ENCODE results near the gene EGR4.

The EGR4 gene

GRCh38 chr2:73256618-73256922 lies 36.8 kb downstream of the EGR4 start:
- H3K4me3 ChIP-seq (IDR thresholded peaks at IDR 0.05; ENCODE audit: insufficient read depth, low read depth, low read length): no peak overlapping the region
- no peaks in the 10 kb centered on the region for H3K27me3 ChIP-seq (ENCODE audit: insufficient read depth, low read depth)
- H3K79me2 ChIP-seq (ENCODE audit: insufficient read depth, low read depth): no peaks in the 10 kb centered on the region
- peaks cover 11% of the 10 kb centered on the region; the same call in 1 of the 2 replicates for H3K36me3 ChIP-seq (ENCODE audit: insufficient read depth)
- no peak overlapping the region for H3K4me2 ChIP-seq
- H4K20me1 ChIP-seq (ENCODE audit: insufficient read depth): no peaks in the 10 kb centered on the region
- no peak overlapping the region for H3K9ac ChIP-seq
- H2AFZ ChIP-seq (ENCODE audit: low read depth): no peak overlapping the region
- H3K4me1 ChIP-seq (ENCODE audit: low read depth, poor library complexity, severe bottlenecking): no peaks in the 10 kb centered on the region
- no peak for TF ChIP-seq CTCF (conservative IDR thresholded peaks at IDR 0.05; ENCODE audit: low read depth, low read length)
- no peak overlapping the region for H3K27ac ChIP-seq

GRCh38 chr2:73255907-73256617 lies 37.3 kb downstream of the EGR4 start:
- Histone ChIP-seq H3K27ac (no peak overlapping the region), H4K20me1 (ENCODE audit: insufficient read depth) (no peaks in the 10 kb centered on the region), H3K36me3 (ENCODE audit: insufficient read depth) (peaks cover 11% of the 10 kb centered on the region; the same call in 1 of the 2 replicates), H2AFZ (ENCODE audit: low read depth) (no peak overlapping the region), H3K4me2 (no peak overlapping the region), H3K79me2 (ENCODE audit: insufficient read depth, low read depth) (no peaks in the 10 kb centered on the region), H3K4me1 (ENCODE audit: low read depth, poor library complexity, severe bottlenecking) (no peaks in the 10 kb centered on the region), H3K4me3 (IDR thresholded peaks at IDR 0.05; ENCODE audit: insufficient read depth, low read depth, low read length) (no peak overlapping the region), H3K9ac (no peak overlapping the region), H3K27me3 (ENCODE audit: insufficient read depth, low read depth) (no peaks in the 10 kb centered on the region)
- no peak for TF ChIP-seq CTCF (conservative IDR thresholded peaks at IDR 0.05; ENCODE audit: low read depth, low read length)

GRCh38 chr2:73255007-73255644 lies 38.2 kb downstream of the EGR4 start:
- H3K4me2 ChIP-seq: no peak overlapping the region
- H3K4me3 ChIP-seq (IDR thresholded peaks at IDR 0.05; ENCODE audit: insufficient read depth, low read depth, low read length): no peak overlapping the region
- TF ChIP-seq CTCF (conservative IDR thresholded peaks at IDR 0.05; ENCODE audit: low read depth, low read length): no peak
- H4K20me1 ChIP-seq (ENCODE audit: insufficient read depth): no peaks in the 10 kb centered on the region
- H3K79me2 ChIP-seq (ENCODE audit: insufficient read depth, low read depth): no peaks in the 10 kb centered on the region
- H3K4me1 ChIP-seq (ENCODE audit: low read depth, poor library complexity, severe bottlenecking): no peaks in the 10 kb centered on the region
- H2AFZ ChIP-seq (ENCODE audit: low read depth): no peak overlapping the region
- H3K9ac ChIP-seq: no peak overlapping the region
- no peak overlapping the region for H3K27ac ChIP-seq
- H3K36me3 ChIP-seq (ENCODE audit: insufficient read depth): peaks cover 16% of the 10 kb centered on the region; the same call in 1 of the 2 replicates
- no peaks in the 10 kb centered on the region for H3K27me3 ChIP-seq (ENCODE audit: insufficient read depth, low read depth)

GRCh38 chr2:73254343-73255006 lies 38.9 kb downstream of the EGR4 start:
- no peaks in the 10 kb centered on the region for H3K79me2 ChIP-seq (ENCODE audit: insufficient read depth, low read depth)
- H2AFZ ChIP-seq (ENCODE audit: low read depth): no peak overlapping the region
- no peak overlapping the region for H3K9ac ChIP-seq
- TF ChIP-seq CTCF (conservative IDR thresholded peaks at IDR 0.05; ENCODE audit: low read depth, low read length): no peak
- H3K4me1 ChIP-seq (ENCODE audit: low read depth, poor library complexity, severe bottlenecking): no peaks in the 10 kb centered on the region
- peaks cover 20% of the 10 kb centered on the region; the same call in 1 of the 2 replicates for H3K36me3 ChIP-seq (ENCODE audit: insufficient read depth)
- H3K27me3 ChIP-seq (ENCODE audit: insufficient read depth, low read depth): no peaks in the 10 kb centered on the region
- H3K4me3 ChIP-seq (IDR thresholded peaks at IDR 0.05; ENCODE audit: insufficient read depth, low read depth, low read length): no peak overlapping the region
- H4K20me1 ChIP-seq (ENCODE audit: insufficient read depth): no peaks in the 10 kb centered on the region
- no peak overlapping the region for H3K4me2 ChIP-seq
- H3K27ac ChIP-seq: no peak overlapping the region; the same call in 1 of the 2 replicates
